ENCODE results near the gene EFCC1. TPM values are rescaled to one million over a fixed set of nuclear protein-coding genes. Genes with fewer than 3 reads are reported as not detected.

EFCC1 gene
- total RNA-seq, 1 experiment from 2014 or later = 1.0 TPM

DNA sequence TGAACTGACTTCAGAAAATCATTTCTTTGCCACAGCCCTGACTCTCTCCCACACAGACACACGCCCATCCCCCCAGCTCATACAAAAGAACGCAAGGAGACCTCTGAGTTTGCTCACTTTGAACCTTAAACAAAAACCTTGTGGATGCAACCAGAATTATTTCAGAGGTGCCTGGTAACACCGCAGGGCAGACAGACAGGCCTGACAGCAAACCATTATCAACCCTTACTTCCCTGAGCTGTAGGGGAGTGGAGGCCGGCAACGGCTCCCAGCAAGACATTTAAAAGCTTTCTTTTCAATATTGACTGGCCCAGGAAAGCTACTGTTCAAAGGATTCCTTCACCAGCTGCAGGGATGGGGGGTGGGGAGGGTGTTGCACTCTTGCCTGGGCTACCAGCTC lies 2.0 kb upstream of the EFCC1 start:
- H3K9me3 ChIP-seq (ENCODE audit: control insufficient read depth in 1 of 2, insufficient read depth in 1 of 2, low read depth in 1 of 2, low read length in 2 of 2) = no peaks in the 10 kb centered on the region
- H3K9ac ChIP-seq (ENCODE audit: low read length) = no peak overlapping the region
- no peak overlapping the region for H3K4me3 ChIP-seq (replicated peaks in 1 of 2; ENCODE audit: low read depth in 1 of 2, low read length in 2 of 2)
- POLR2A ChIA-PET = interaction anchor here (0.7 kb wide), 1 partner anchor 247 kb away, joined by 7 read pairs; no protein-coding TSS in a partner anchor
- TF ChIP-seq POLR2AphosphoS5 (IDR thresholded peaks at IDR 0.05; ENCODE audit: low read depth, low read length) (no peak), JUND (IDR thresholded peaks at IDR 0.05) (no peak), SRF (IDR thresholded peaks at IDR 0.05; ENCODE audit: low read depth) (no peak), YY1 (IDR thresholded peaks at IDR 0.05; ENCODE audit: extremely low read depth, insufficient replicate concordance, low read depth, low read length) (no peak), RAD21 (IDR thresholded peaks at IDR 0.05; ENCODE audit: low read depth) (no peak), EZH2phosphoT487 (IDR thresholded peaks at IDR 0.05; ENCODE audit: borderline replicate concordance) (no peak)
- TF ChIP-seq, protein P1, sequence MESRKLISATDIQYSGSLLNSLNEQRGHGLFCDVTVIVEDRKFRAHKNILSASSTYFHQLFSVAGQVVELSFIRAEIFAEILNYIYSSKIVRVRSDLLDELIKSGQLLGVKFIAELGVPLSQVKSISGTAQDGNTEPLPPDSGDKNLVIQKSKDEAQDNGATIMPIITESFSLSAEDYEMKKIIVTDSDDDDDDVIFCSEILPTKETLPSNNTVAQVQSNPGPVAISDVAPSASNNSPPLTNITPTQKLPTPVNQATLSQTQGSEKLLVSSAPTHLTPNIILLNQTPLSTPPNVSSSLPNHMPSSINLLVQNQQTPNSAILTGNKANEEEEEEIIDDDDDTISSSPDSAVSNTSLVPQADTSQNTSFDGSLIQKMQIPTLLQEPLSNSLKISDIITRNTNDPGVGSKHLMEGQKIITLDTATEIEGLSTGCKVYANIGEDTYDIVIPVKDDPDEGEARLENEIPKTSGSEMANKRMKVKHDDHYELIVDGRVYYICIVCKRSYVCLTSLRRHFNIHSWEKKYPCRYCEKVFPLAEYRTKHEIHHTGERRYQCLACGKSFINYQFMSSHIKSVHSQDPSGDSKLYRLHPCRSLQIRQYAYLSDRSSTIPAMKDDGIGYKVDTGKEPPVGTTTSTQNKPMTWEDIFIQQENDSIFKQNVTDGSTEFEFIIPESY (IDR thresholded peaks at IDR 0.05; ENCODE audit: extremely low read depth, insufficient replicate concordance, low read length) = no peak
- no TSS peak for BruUV-seq (replicated peaks)
- ATAC-seq = no peak
- intact Hi-C loops (cut with micrococcal nuclease) = no loop called here
- CTCF ChIA-PET = interaction anchor here (0.7 to 1.4 kb wide), 2 partner anchors 29 to 268 kb away, joined by 4 read pairs; no protein-coding TSS in a partner anchor
- no peak for DNase-seq (ENCODE audit: low read depth, low spot score)
- no peak overlapping the region for H3K27ac ChIP-seq (ENCODE audit: low read depth, low read length)
- H3K36me3 ChIP-seq (ENCODE audit: control insufficient read depth in 1 of 2, insufficient read depth in 2 of 2, low read length in 2 of 2) = no peaks in the 10 kb centered on the region
- RAD21 ChIA-PET (ENCODE audit: low non-redundant PET in 1 of 2, low total read pairs in 2 of 2, uncharacterized antibody in 2 of 2, unreplicated experiment in 2 of 2) = no interaction called here
- peaks cover 9 to 19% of the 10 kb centered on the region in 2 experiments; a peak in 3 of 4 replicates for H3K4me1 ChIP-seq (ENCODE audit: control insufficient read depth in 1 of 2, insufficient read depth in 2 of 2, low read length in 2 of 2)
- no peak overlapping the region for H2AFZ ChIP-seq (ENCODE audit: low read depth, low read length, poor library complexity, severe bottlenecking)
- no peaks in the 10 kb centered on the region for H3K9me2 ChIP-seq (ENCODE audit: insufficient read depth)
- no peaks in the 10 kb centered on the region for H3K79me2 ChIP-seq (ENCODE audit: insufficient read depth, low read length)
- no peaks in the 10 kb centered on the region for H4K20me1 ChIP-seq (ENCODE audit: insufficient read depth)
- no peak overlapping the region for H3K4me2 ChIP-seq (ENCODE audit: low read length)
- no peaks in the 10 kb centered on the region for H3K27me3 ChIP-seq (ENCODE audit: insufficient read depth, low read length)

DNA sequence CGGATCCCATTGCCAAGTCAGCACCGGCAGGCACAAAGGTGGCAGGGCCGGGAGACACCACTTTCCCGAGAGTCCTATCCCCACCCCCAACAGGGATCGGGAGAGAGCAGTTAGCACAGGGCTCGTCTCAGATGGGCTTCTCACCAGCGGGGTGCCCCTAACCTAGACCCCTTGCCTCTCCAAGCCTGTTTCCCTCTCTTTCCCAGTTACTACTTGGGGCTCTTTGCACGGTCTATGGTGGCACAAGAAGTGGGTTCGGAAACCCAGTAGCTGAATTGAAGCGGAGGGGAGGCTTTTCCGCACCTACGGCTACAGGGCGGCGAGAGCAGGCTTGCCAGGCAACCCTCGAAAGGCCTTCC lies 383 bp upstream of the EFCC1 start:
- no peaks in the 10 kb centered on the region for H3K36me3 ChIP-seq (ENCODE audit: control insufficient read depth in 1 of 2, insufficient read depth in 2 of 2, low read length in 2 of 2)
- no peaks in the 10 kb centered on the region for H3K27me3 ChIP-seq (ENCODE audit: insufficient read depth, low read length)
- POLR2A ChIA-PET = no interaction called here
- H3K27ac ChIP-seq (ENCODE audit: low read depth, low read length) = no peak overlapping the region
- DNase-seq (ENCODE audit: low read depth, low spot score) = no peak
- no peaks in the 10 kb centered on the region for H3K9me2 ChIP-seq (ENCODE audit: insufficient read depth)
- CTCF ChIA-PET = no interaction called here
- no peak overlapping the region for H3K4me3 ChIP-seq (replicated peaks in 1 of 2; ENCODE audit: low read depth in 1 of 2, low read length in 2 of 2)
- no peak overlapping the region for H3K4me2 ChIP-seq (ENCODE audit: low read length)
- peaks cover 11 to 18% of the 10 kb centered on the region in 2 experiments; a peak in 3 of 4 replicates for H3K4me1 ChIP-seq (ENCODE audit: control insufficient read depth in 1 of 2, insufficient read depth in 2 of 2, low read length in 2 of 2)
- no peak overlapping the region for H2AFZ ChIP-seq (ENCODE audit: low read depth, low read length, poor library complexity, severe bottlenecking)
- no peaks in the 10 kb centered on the region for H4K20me1 ChIP-seq (ENCODE audit: insufficient read depth)
- intact Hi-C loops (cut with micrococcal nuclease) = no loop called here
- RAD21 ChIA-PET (ENCODE audit: low non-redundant PET in 1 of 2, low total read pairs in 2 of 2, uncharacterized antibody in 2 of 2, unreplicated experiment in 2 of 2) = no interaction called here
- no peaks in the 10 kb centered on the region for H3K79me2 ChIP-seq (ENCODE audit: insufficient read depth, low read length)
- no TSS peak for BruUV-seq (replicated peaks)
- ATAC-seq = no peak
- H3K9me3 ChIP-seq (ENCODE audit: control insufficient read depth in 1 of 2, insufficient read depth in 1 of 2, low read depth in 1 of 2, low read length in 2 of 2) = no peaks in the 10 kb centered on the region
- no peak overlapping the region for H3K9ac ChIP-seq (ENCODE audit: low read length)
- TF ChIP-seq SIN3A (IDR thresholded peaks at IDR 0.05; ENCODE audit: low read depth) (no peak), FOSL1 (IDR thresholded peaks at IDR 0.05; ENCODE audit: low read depth) (no peak), POLR2AphosphoS5 (IDR thresholded peaks at IDR 0.05; ENCODE audit: low read depth, low read length) (no peak), CEBPB (IDR thresholded peaks at IDR 0.05; ENCODE audit: low read depth) (no peak), TCF7L2 (IDR thresholded peaks at IDR 0.05; ENCODE audit: borderline replicate concordance, extremely low read depth, insufficient read depth, insufficient read length) (no peak), SP1 (IDR thresholded peaks at IDR 0.05; ENCODE audit: low read depth) (no peak), YY1 (IDR thresholded peaks at IDR 0.05; ENCODE audit: extremely low read depth, insufficient replicate concordance, low read depth, low read length) (no peak), EGR1 (IDR thresholded peaks at IDR 0.05; ENCODE audit: low read depth) (no peak)
- TF ChIP-seq, protein P2, sequence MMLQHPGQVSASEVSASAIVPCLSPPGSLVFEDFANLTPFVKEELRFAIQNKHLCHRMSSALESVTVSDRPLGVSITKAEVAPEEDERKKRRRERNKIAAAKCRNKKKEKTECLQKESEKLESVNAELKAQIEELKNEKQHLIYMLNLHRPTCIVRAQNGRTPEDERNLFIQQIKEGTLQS (IDR thresholded peaks at IDR 0.05) = no peak
- TF ChIP-seq, protein P3, sequence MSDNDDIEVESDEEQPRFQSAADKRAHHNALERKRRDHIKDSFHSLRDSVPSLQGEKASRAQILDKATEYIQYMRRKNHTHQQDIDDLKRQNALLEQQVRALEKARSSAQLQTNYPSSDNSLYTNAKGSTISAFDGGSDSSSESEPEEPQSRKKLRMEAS (IDR thresholded peaks at IDR 0.05) = no peak
- TF ChIP-seq, protein P1 (IDR thresholded peaks at IDR 0.05; ENCODE audit: extremely low read depth, insufficient replicate concordance, low read length) = no peak
